ENCODE data around the gene PTCHD4. TPM values are rescaled to one million over a fixed set of nuclear protein-coding genes. Genes with fewer than 3 reads are reported as not detected.

The PTCHD4 gene
- total RNA-seq, 1 experiment from 2014 or later, result 0.96 TPM

GRCh38 chr6:48084201-48084600, 26.8 kb downstream of the PTCHD4 start:
- no peaks in the 10 kb centered on the region for H3K23me2 ChIP-seq (ENCODE audit: insufficient read length, low read depth, low read length, poor library complexity, severe bottlenecking)
- H3K4me3 Mint-ChIP-seq, result no peak overlapping the region
- no peaks in the 10 kb centered on the region for H4K20me1 ChIP-seq (ENCODE audit: control insufficient read depth, insufficient read depth, insufficient read length)
- H3K79me1 ChIP-seq (ENCODE audit: insufficient read depth, low read depth, low read length, poor library complexity, severe bottlenecking), result no peaks in the 10 kb centered on the region
- H3K4me1 ChIP-seq (ENCODE audit: insufficient read depth, low read length), result no peaks in the 10 kb centered on the region
- no peaks in the 10 kb centered on the region for H3K27me3 Mint-ChIP-seq (ENCODE audit: low read depth)
- DNase-seq, result no peak
- H3K4me2 ChIP-seq (ENCODE audit: insufficient read depth, insufficient read length, low read length), result no peak overlapping the region
- no peak overlapping the region for H4K91ac ChIP-seq (ENCODE audit: insufficient read length, low read depth, low read length)
- no peak overlapping the region for H2AK5ac ChIP-seq (ENCODE audit: insufficient read length, low read length)
- H3K27ac Mint-ChIP-seq, result no peak overlapping the region
- no peak overlapping the region for H4K5ac ChIP-seq (ENCODE audit: insufficient read length, low read depth, low read length)
- no peak overlapping the region for H3K56ac ChIP-seq (ENCODE audit: insufficient read length, low read depth, low read length)
- no peak overlapping the region for H3K4ac ChIP-seq (ENCODE audit: low read depth, low read length)
- no peak overlapping the region for H3K27ac ChIP-seq (ENCODE audit: insufficient read length, low read depth, low read length)
- H3K27me3 ChIP-seq (ENCODE audit: insufficient read depth, low read length), result no peaks in the 10 kb centered on the region
- H2AFZ ChIP-seq (ENCODE audit: low read length), result no peak overlapping the region
- peaks cover 4 to 7% of the 10 kb centered on the region in 2 experiments; a peak in 4 of 5 replicates for H3K9me3 Mint-ChIP-seq
- H3K4me1 Mint-ChIP-seq, result no peaks in the 10 kb centered on the region
- H3K79me2 ChIP-seq (ENCODE audit: insufficient read depth, low read length), result no peaks in the 10 kb centered on the region
- H3K9me3 ChIP-seq (ENCODE audit: control insufficient read depth, low read depth, low read length), result no peaks in the 10 kb centered on the region
- H3K9ac ChIP-seq (ENCODE audit: extremely low read depth, insufficient read length, low read length), result no peak overlapping the region
- H3K36me3 Mint-ChIP-seq (ENCODE audit: insufficient read depth in 1 of 3, low read depth in 3 of 3), result peaks cover 0 to 25% (median 9%) of the 10 kb centered on the region in 3 experiments; a peak in 4 of 7 replicates
- H3K14ac ChIP-seq (ENCODE audit: insufficient read depth, low read length), result no peak overlapping the region
- H2BK12ac ChIP-seq (ENCODE audit: insufficient read length, low read depth, low read length), result no peak overlapping the region
- no peak overlapping the region for H3K18ac ChIP-seq (ENCODE audit: insufficient read length, low read depth, low read length)
- no peak overlapping the region for H2BK15ac ChIP-seq (ENCODE audit: low read depth, low read length)
- H2BK20ac ChIP-seq (ENCODE audit: low read depth, low read length, poor library complexity, severe bottlenecking), result no peak overlapping the region
- H3T11ph ChIP-seq (ENCODE audit: low read length), result no peak overlapping the region
- H2BK120ac ChIP-seq (ENCODE audit: low read depth, low read length, poor library complexity, severe bottlenecking), result no peak overlapping the region
- no peak overlapping the region for H3K23ac ChIP-seq (ENCODE audit: insufficient read length, low read depth, low read length)
- no peak overlapping the region for H2BK5ac ChIP-seq (ENCODE audit: insufficient read length, low read length)
- TF ChIP-seq CTCF (conservative IDR thresholded peaks at IDR 0.05), result no peak
- no peak overlapping the region for H4K8ac ChIP-seq (replicated peaks; ENCODE audit: insufficient read length, low read depth, low read length)
